Subcutaneous adipose tissue (tissue), 4 donors: ENCODE measurements around the gene PTPRK. TPM values are rescaled to one million over a fixed set of nuclear protein-coding genes. Genes with fewer than 3 reads are reported as not detected.

Experiments used
- total RNA-seq, 4 donors: library from RNA; depleted of rRNA; stranded (reverse); fragments of >200 nt; gene quantifications; one replicate each; pipeline ENCODE4 v1.1.0, GENCODE V29; 2016
- TF ChIP-seq, protein P1 (sequence below): fragments of 450-650 bp; IDR thresholded peaks from one replicate; pipeline ENCODE4 v1.5.1; 2016; ENCODE audit warnings: low read depth, mild to moderate bottlenecking, control low read depth, antibody characterized with exemption, moderate library complexity

PTPRK gene
- total RNA-seq, 4 donors from 2014 or later = 21.6 to 31.0 (median 26.1) TPM

DNA sequence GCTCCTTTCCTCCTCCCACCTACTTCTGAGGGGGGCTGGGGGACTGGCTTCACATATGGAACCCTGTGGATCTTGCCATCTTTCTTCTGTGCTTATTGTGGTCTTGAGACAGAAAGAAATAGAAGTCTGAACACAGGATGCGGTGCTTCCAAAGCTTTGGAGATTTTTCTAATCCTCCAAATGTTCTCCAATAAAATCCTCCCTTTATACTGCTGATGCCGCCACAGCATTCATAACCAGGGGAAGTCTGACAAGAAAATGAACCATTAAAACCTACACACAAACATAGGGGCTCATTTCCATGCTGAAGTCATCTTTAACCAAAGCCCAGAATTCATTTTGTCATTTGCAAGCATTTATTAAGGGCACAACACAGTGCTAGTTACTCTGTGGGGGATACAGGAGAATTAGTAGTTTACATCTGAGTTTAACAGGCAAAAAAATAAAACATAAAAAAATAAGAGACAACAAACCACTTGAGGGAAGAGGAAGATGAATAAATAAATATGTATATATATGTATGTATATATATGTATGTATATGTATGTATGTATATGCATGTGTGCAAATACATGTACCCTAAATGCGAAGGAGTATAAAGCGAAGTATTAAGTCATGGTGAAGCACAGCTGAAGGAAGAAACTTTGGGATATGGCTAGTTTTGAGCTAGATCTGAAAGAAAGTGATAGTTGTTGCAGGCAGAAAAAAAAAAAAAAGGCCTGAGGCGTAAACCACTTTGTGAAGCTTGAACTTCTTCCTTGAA is 5.9 kb upstream of the PTPRK start:
- TF ChIP-seq, protein P1, sequence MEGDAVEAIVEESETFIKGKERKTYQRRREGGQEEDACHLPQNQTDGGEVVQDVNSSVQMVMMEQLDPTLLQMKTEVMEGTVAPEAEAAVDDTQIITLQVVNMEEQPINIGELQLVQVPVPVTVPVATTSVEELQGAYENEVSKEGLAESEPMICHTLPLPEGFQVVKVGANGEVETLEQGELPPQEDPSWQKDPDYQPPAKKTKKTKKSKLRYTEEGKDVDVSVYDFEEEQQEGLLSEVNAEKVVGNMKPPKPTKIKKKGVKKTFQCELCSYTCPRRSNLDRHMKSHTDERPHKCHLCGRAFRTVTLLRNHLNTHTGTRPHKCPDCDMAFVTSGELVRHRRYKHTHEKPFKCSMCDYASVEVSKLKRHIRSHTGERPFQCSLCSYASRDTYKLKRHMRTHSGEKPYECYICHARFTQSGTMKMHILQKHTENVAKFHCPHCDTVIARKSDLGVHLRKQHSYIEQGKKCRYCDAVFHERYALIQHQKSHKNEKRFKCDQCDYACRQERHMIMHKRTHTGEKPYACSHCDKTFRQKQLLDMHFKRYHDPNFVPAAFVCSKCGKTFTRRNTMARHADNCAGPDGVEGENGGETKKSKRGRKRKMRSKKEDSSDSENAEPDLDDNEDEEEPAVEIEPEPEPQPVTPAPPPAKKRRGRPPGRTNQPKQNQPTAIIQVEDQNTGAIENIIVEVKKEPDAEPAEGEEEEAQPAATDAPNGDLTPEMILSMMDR = no peak

DNA sequence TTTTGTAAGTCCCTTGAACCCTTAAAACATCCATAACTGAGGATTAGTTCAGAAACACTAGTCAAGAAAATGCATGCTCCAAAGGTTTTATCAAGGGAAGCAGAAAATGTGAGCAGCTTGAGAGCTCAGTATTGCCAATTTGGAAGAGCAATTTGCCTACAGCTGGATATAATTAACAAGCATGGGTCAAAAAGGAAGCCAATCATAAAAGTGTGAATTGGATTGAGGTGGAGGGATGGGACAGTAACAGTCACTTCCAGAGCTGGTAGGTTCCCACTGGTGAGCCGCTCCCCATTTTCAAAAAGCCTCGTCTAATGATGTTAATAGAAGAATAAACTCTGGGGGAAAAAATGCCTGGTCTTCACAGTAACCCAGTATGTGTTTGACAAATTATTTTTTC is 5.0 kb upstream of the PTPRK start:
- TF ChIP-seq, protein P1 = no peak

DNA sequence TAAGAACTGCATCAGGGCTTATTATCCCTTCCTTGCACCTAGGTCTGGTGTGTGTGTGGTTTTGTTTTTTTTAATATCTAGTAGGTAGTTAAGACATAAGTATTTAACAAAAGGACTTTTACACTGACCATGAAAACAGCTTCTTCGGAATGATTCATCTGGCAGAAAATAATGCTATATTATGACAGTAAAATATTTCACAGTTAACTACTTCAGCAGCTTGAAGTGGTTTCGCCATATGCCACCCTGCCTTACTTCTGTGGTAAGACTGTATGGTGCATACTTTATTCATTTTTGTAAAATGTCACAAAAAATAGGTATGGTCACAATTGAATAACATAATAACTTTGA is 858 bp upstream of the PTPRK start:
- TF ChIP-seq, protein P1 = no peak

DNA sequence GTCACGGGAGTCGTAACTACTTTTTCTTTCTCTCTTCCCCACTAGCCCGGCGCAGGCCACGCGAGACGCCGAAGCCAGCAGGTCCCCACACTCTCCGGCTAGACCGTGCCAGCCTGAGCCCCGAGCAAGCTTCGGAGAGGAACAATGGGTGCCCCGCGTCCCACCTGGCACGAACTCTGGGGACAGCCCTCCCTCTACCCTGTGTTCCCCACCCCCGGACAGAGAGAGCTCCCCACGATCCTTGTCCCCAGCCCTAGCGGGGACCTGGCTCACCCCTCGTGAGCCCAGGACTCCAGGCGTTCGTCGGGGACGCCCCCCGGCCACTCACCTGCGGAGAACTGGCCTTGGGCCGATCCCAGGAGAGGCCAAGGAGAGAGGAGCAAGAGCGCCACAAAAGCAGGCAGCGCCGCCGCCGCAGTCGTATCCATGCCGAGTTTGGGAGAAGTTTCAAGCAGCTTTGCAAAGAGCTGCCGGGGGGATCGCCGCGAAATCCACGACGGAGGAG is 416 bp downstream of the PTPRK start:
- TF ChIP-seq, protein P1 = no peak

DNA sequence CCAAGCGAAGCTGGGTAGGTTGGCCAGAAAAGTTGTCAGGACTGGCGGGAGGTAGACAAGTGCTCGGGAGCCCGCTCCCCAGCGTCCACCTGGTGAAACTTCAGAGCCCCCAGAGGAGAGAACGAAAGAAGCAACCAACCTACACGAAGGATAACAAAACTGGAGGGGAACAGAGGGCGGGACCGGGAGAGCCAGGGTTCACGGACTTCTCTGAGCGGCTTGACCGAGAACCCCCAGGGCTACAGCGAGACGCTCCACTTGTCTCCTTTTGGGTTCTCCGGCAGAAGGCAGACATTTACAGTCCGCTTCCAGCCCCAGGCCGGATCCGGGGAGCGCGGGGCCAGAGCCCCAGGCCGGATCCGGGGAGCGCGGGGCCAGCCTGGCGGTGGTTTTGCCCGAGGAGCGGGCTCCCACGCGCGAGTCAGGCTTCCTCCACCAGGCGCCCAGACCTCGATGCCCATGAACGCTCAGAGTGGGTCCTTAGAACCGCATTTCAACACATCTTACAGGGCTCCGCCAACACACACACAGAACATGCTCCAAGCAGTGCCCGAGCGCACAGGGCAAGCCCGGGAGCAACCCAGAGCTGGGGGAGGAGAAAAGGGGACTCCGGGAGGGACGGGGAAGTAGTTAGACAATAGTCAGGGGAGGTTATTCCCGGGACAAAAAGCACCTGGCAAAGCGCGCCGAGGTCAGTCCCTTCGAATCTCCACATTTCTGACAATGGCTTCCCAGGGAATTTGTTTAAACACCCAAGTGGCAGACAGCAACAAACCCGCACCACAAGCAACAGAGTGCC is 1.1 kb downstream of the PTPRK start:
- TF ChIP-seq, protein P1 = no peak

DNA sequence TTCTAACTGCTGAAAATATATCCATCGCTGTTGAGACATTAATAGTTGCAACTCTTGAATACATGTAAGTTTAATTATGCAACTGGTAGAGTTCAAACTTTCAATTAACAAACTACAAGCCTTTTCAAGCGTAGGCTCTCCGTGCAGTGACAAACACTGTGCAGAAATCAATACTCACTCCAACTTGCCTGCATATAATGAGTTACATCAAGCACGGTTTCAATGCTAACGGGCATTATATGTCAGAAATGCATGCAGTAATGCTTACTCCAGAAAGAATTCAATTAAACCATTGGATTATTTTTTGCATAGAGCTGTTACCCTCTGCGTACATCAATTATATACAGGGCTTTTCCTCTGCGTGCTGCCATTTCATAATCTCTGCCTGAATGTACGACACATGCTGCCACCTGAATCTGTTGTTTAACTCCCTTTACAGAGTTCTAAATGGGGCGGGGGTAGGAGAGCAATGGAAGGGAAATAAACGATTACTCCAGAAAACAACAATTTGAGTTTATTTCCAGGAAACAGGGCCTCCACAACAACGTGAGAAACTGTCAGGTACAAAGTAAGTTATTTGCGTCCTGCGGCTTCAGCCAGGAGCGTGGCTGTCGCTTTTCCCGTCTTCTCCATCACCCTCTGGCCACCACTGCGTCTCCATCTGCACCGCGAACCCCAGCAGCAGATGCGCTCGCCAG is 1.8 kb downstream of the PTPRK start:
- TF ChIP-seq, protein P1 = no peak

DNA sequence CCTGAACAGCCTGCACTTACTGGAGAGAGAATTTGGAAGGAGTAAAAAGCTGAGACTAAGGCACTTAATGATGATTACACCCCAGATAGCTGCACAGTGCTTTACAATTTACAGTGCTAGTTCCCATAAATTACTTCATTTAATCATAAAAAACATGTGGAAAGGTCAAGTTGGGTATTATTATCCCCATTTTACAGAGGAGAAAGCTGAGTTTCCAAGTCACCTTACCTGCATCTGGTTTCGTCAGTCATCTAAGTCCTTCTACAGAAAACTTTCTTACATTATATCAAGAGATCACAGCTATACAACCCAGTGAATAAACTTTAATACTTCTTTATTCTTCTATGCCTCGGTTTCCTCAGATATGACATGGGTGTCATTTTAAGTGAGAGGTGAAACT is 3.3 kb downstream of the PTPRK start:
- TF ChIP-seq, protein P1 = no peak
